Measurements from ENCODE around the gene SF3A2.
A peak's percentile ranks its signal among the peaks of the same experiment; 100 is the strongest.

SF3A2 gene

DNA sequence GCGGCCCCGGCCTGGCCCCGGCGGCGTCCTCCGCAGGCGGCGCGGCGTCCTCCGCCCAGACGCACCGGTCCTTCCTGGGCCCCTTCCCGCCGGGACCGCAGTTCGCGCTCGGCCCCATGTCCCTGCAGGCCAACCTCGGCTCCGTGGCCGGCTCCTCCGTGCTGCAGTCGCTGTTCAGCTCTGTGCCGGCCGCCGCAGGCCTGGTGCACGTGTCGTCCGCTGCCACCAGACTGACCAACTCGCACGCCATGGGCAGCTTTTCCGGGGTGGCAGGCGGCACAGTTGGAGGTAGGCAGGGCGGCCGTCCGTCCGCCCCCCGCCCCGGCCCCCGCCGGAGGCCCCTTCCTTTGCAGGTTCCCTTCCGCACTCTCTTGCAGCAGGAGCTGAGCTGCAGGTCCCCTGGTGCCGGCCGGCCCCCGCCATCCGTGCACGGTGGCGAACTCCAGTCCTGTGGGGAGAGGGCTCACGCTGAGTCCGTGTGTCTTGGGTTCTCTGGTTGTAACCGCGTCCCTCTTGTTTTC, 9.7 kb upstream of the SF3A2 start:
- DNase-seq (ENCODE audit: low spot score), result no peak

GRCh38 chr19:2227415-2228156, 9.0 kb upstream of the SF3A2 start:
- DNase-seq (ENCODE audit: low spot score), result no peak

GRCh38 chr19:2228157-2229030, 8.2 kb upstream of the SF3A2 start:
- no peak for DNase-seq (ENCODE audit: low spot score)

DNA sequence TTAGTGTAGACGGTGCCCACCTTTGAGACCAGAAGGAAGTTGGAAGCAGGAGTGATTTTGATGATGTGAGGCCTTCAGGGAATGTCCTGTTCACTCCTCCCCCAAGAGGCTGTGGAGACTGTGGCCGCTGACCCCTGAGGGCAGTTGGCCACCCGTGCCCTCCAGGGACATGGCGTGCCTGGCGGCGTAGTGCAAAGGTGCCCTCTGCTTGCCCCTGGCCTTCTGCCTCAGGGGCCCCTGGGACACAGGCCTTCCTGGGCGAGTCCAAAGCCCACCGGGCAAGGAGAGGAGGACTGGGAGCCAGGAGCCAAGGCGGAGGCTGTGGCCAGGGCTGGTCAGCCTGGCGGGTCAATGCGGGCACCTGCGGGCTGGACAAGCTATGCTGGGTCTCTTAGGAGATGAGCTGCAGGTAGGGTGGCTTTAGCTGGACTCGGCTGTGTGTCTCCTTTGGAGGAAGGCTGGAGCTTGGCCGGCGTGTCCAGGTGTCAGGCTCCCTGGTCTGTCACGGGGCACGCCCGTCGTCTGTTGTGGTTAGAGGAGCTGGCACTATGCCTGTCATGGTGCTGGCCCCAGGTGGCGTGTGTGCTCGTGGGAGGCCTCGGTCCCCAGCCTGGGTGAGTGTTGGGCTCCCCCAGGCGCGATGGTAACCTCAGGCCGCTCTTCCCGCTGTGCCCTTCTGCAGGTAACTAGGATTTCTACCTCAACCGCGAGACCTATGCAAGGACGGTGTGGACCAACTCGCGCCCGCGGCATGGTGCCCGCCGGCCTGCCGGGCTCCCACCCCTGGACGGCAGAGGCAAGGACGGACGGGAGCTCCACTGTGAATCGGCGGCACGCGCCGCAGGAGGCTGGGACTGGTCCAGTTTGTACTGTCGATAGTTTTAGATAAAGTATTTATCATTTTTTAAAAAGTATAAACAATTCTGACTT, 7.3 kb upstream of the SF3A2 start:
- DNase-seq (ENCODE audit: low spot score), result no peak

DNA sequence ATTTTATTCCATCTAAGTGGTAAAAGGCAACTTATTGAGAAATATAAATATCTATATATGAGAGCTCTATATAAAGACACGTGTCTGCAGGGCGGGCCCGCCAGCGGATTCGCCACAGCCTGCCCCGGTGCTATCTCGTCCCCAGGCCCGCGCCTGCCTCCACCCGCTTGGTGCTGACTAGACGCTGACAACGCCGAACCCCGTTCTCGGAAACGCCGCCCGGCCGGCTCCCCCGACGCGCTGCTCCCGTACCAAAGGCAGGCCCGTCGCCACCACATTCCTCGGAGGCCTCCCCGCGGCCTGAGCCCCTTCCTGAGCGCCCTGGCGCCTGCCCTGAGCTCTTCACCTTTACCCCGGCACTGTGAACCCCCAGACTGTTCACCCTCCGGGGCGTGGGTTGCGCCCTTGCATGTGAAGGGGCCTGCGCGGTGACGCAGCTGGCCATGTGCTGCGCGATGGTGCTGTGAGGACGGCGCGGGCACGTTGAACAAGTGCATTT, 6.5 kb upstream of the SF3A2 start:
- no peak for DNase-seq (ENCODE audit: low spot score)

DNA sequence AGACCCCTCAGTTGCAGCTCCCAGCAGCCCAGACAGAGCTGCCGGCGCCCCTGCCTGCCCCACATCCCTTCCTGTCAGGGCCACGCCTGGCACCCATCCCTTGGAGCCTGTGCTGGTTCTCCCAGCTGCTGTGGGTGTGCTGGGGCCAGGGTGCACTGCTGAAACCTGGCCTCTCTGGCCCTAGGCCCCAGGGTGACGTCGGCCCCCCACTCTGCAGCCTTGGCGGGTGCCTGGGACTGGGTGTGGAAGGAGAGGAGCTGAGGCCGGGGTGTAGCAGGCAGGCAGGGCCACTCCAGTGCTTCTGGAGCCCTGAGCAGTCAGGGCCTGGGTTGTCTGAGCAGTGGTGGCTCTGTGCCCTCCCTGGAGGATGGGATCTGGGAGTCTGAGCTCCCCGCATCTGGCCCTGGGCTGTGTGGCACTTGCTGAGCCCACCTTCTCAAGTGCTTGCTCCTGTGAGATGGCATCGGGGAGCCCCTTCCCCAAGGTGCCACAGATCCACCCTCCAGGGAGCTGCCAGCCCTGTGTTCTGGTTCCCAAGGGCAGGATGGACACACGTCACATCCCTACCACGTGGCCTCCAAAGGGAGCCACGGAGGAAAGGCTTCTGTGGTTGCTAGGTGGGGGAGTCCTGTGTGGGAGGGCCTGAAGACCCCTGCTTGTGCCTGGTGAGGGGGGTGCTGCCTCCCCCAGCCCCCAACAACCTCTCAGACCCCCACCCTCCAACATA, 5.7 kb upstream of the SF3A2 start:
- DNase-seq (ENCODE audit: low spot score), result no peak

GRCh38 chr19:2231621-2232221, 4.9 kb upstream of the SF3A2 start:
- peak; percentile 30 for DNase-seq (ENCODE audit: low spot score)

- DNase-seq (ENCODE audit: low spot score), result no peak
Measured at GRCh38 chr19:2232286-2233151, 4.1 kb upstream of the SF3A2 start.

GRCh38 chr19:2233601-2234280, 2.9 kb upstream of the SF3A2 start:
- DNase-seq (ENCODE audit: low spot score), result no peak

DNA sequence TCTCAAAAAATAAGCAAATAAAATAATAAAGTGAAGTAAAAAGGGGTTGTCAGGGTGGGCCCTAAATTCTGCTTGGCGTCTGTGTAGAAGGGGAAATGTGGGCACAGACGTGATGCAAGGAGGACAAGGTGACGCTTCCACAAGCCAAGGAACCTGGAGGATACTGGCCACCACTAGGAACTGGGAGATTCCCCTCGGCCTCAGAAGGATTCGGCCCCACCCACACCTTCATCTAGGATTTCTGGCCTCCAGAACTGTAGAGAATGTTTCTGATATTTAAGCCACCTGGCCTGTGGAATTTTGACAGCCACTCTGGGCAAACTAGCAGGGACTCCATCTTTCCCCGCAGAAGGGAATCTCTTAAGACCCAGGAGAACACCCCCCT, 1.6 kb upstream of the SF3A2 start:
- DNase-seq (ENCODE audit: low spot score), result peak; percentile 32

GRCh38 chr19:2235381-2236063, 1.1 kb upstream of the SF3A2 start:
- DNase-seq (ENCODE audit: low spot score), result peak; percentile 32

DNA sequence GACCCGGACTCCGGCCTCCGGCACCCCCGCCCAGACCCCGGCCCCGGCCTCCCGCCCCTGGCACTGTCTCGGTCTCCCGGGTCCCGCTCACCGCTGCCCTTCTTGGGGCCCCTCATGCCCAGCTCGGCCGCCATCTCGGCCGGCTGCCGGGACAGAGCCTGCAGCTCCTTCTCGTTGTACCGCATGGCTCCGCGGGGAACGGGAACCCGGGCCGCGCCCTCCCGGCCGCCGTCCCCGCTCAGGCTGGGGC, 635 bp upstream of the SF3A2 start:
- DNase-seq (ENCODE audit: low spot score), result no peak

DNA sequence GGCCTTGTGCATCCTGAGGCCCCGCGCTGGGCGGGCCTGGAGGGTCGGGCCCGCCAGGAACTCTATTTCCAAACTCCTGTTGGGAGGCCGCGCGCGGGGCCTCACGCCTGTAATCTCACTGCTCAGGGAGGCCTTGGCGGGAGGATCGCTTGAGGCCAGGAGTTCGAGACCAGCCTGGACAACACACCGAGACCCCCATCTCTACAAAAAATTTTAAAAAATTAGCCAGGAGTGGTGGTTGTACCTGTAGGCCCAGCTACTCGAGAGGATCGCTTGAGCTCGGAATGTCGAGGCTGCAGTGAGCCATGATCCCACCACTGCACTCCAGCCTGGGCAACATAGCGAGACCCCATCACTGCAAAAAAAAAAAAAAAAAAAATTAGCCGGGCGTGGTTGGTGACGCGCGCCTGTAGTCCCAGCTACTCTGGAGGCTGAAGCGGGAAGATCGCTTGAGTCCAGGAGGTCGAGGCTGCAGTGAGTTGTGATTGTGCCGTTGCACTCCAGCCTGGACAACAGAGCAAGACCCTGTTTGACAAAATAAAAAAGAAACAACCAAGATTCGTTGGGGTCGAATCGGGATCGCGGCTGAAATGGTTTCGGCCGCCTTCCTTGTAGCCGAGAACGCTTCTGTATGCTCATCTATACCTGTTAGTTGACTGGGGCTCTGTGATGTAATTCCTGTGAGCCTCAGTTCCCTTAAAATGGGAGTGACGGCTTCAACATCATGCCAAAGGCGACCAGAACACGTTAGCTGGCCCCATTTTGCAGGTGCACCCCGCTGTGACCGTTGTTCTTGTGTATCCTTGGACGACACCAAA, 636 bp downstream of the SF3A2 start:
- no peak for DNase-seq (ENCODE audit: low spot score)

DNA sequence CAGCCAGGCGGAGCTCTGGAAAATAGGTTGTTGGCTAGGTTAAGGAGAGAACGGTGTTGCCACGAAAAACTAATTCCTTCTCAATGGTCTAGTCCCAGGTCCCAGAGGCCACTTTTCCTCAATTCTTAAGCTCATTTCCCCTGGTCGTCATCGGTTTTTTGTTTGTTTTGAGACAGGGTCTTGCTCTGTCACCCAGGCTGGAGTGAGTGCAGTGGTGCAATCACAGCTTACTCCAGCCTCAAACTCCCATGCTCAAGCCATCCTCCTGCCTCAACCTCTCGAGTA, 1.2 kb downstream of the SF3A2 start:
- DNase-seq (ENCODE audit: low spot score), result no peak

GRCh38 chr19:2239173-2239572, 2.5 kb downstream of the SF3A2 start:
- DNase-seq (ENCODE audit: low spot score), result no peak

DNA sequence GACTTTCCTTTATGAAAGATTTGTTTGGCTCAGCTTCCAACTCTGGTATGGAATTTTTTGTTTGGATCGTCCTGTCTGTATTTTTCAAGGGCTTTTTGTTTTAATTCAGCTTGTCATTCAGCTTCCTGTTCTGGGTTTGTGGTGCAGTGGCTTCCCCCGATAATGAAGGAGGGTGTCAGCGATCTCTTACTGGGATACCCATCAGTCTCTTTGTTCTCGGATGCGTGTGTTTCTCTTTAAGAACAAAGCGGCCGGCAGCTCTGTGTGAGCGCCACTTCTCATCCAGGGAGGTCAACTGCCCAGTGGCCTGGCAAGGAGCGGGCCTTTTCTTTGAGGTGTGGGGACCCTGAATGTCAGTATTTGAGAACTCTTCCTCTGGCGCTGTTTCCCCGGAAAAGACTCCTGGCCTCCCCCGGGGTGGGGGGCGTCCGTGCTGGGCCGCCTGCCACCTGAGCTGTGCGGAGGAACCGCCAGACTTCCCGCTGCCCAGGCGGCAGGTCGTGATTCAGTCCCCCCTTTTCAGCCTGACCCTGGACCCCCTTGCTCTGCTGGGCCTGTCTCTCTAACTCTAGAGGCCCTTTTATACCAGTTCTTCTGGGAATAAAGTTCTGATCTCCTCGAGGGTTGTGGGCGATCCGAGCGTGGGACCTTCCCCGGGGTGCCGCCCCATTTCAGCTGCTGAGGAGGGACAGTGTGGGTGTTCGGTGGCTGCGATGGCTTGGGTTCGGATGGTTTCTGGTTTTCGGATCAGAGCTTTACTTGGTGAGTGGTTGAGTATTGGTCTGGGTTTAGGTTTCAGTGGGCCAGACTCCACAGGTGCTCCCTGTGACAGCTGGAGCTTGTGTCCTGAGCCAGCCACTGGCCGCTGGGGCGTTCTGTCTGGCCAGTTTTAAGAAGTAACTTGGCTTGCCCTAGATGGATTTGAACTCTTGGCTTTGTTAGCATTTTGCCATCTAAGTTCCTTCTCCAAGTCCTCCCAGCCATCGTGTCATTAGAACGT, 3.4 kb downstream of the SF3A2 start:
- peak; percentile 40 for DNase-seq (ENCODE audit: low spot score)
